ENCODE measurements around the gene TNFRSF17.
"Not testable (repeated sequence)": the region's sequence is repeated elsewhere in the genome, so short reads cannot be mapped to it uniquely, and the experiment has no call there.

The TNFRSF17 gene

GRCh38 chr16:11966173-11966572 lies 1.2 kb downstream of the TNFRSF17 start:
- TF ChIP-seq CTCF (IDR thresholded peaks at IDR 0.05; ENCODE audit: extremely low read depth, missing control alignments) = no peak
- DNase-seq (ENCODE audit: low spot score) = peak; percentile 61

- DNase-seq (ENCODE audit: low spot score) = no peak
- no peak for TF ChIP-seq CTCF (IDR thresholded peaks at IDR 0.05; ENCODE audit: extremely low read depth, missing control alignments)
Observed at GRCh38 chr16:11967195-11967911, 2.3 kb downstream of the TNFRSF17 start.

- DNase-seq (ENCODE audit: low spot score) = no peak
- no peak for TF ChIP-seq CTCF (IDR thresholded peaks at IDR 0.05; ENCODE audit: extremely low read depth, missing control alignments)
Observed at GRCh38 chr16:11968577-11968976, 3.6 kb downstream of the TNFRSF17 start.

- DNase-seq (ENCODE audit: low spot score) = not testable (repeated sequence)
Observed at GRCh38 chr16:11970292-11970691, 5.3 kb downstream of the TNFRSF17 start.

- TF ChIP-seq CTCF (IDR thresholded peaks at IDR 0.05; ENCODE audit: extremely low read depth, missing control alignments) = peak; percentile 8
- DNase-seq (ENCODE audit: low spot score) = no peak
Observed at GRCh38 chr16:11972128-11972527, 7.1 kb downstream of the TNFRSF17 start.

GRCh38 chr16:11973070-11973469 lies 8.1 kb downstream of the TNFRSF17 start:
- no peak for TF ChIP-seq CTCF (IDR thresholded peaks at IDR 0.05; ENCODE audit: extremely low read depth, missing control alignments)
- no peak for DNase-seq (ENCODE audit: low spot score)

- DNase-seq (ENCODE audit: low spot score) = no peak
- TF ChIP-seq CTCF (IDR thresholded peaks at IDR 0.05; ENCODE audit: extremely low read depth, missing control alignments) = no peak
Observed at GRCh38 chr16:11976850-11977375, 11.9 kb downstream of the TNFRSF17 start.

All from GM20000 (cell line).